ENCODE measurements around the gene ANAPC2.

Gene ANAPC2

GRCh38 chr9:137227054-137227852 is 38.9 kb upstream of the ANAPC2 start, which contains the start of gene RNF224:
Gene RNF224, plus strand, starts transcription at chr9:137227502. Its CDS starts 834 bp downstream, at chr9:137228336.
- peak; percentile 78 for DNase-seq (ENCODE audit: low spot score)

GRCh38 chr9:137226338-137227053 is 38.1 kb upstream of the ANAPC2 start:
- no peak for DNase-seq (ENCODE audit: low spot score)

- DNase-seq (ENCODE audit: low spot score), result no peak
These were observed 37.5 kb upstream of the ANAPC2 start for GRCh38 chr9:137225699-137226331.

- DNase-seq (ENCODE audit: low spot score), result no peak
These were observed 36.7 kb upstream of the ANAPC2 start, which contains the start of gene CYSRT1 for GRCh38 chr9:137224830-137225694. Gene CYSRT1, plus strand, starts transcription at chr9:137225174. Its CDS starts 448 bp downstream, at chr9:137225622.

GRCh38 chr9:137223078-137223970 is 35.0 kb upstream of the ANAPC2 start:
- peak; percentile 99 for DNase-seq (ENCODE audit: low spot score)

- no peak for DNase-seq (ENCODE audit: low spot score)
These were observed 34.1 kb upstream of the ANAPC2 start, which contains the start of gene RNF208 for GRCh38 chr9:137222190-137223077. Gene RNF208, minus strand, starts transcription at chr9:137222240. Its CDS starts 1,028 bp downstream, at chr9:137221212.

GRCh38 chr9:137221506-137222111 is 33.2 kb upstream of the ANAPC2 start:
- no peak for DNase-seq (ENCODE audit: low spot score)

GRCh38 chr9:137221095-137221505 is 32.7 kb upstream of the ANAPC2 start:
- DNase-seq (ENCODE audit: low spot score), result no peak

GRCh38 chr9:137220317-137221094 is 32.1 kb upstream of the ANAPC2 start:
- no peak for DNase-seq (ENCODE audit: low spot score)

- no peak for DNase-seq (ENCODE audit: low spot score)
These were observed 31.5 kb upstream of the ANAPC2 start for GRCh38 chr9:137219757-137220316.

- no peak for DNase-seq (ENCODE audit: low spot score)
These were observed 30.5 kb upstream of the ANAPC2 start for GRCh38 chr9:137218754-137219271.

- no peak for DNase-seq (ENCODE audit: low spot score)
These were observed 29.9 kb upstream of the ANAPC2 start for GRCh38 chr9:137218212-137218753.

GRCh38 chr9:137217276-137218211 is 29.2 kb upstream of the ANAPC2 start:
- no peak for DNase-seq (ENCODE audit: low spot score)

- DNase-seq (ENCODE audit: low spot score), result no peak
These were observed 28.0 kb upstream of the ANAPC2 start for GRCh38 chr9:137216188-137216965.
